SIG-M5 (cell line): ENCODE results near the gene FSTL4.

Experiments used
- DNase-seq: peaks from one replicate; lab custom pipeline; 2025; lab: John Stamatoyannopoulos, UW

The FSTL4 gene

GRCh38 chr5:133164759-133165158, 447.6 kb downstream of the FSTL4 start:
- DNase-seq = no peak

- no peak for DNase-seq
Measured at GRCh38 chr5:133163839-133164238, 448.5 kb downstream of the FSTL4 start.

- no peak for DNase-seq
Measured at GRCh38 chr5:133159543-133159942, 452.8 kb downstream of the FSTL4 start.

- DNase-seq = no peak
Measured at GRCh38 chr5:133155326-133155969, 456.9 kb downstream of the FSTL4 start.

- DNase-seq = no peak
Measured at GRCh38 chr5:133154274-133155075, 457.9 kb downstream of the FSTL4 start.

- DNase-seq = no peak
Measured at GRCh38 chr5:133150909-133151544, 461.3 kb downstream of the FSTL4 start.

- no peak for DNase-seq
Measured at GRCh38 chr5:133149345-133149744, 463.0 kb downstream of the FSTL4 start.

- no peak for DNase-seq
Measured at GRCh38 chr5:133147815-133148567, 464.4 kb downstream of the FSTL4 start.

- no peak for DNase-seq
Measured at GRCh38 chr5:133147411-133147810, 464.9 kb downstream of the FSTL4 start.
